Femur (tissue), 1 donor: Measurements from ENCODE around the gene NACC2.

Experiments used
- DNase-seq: peaks from one replicate; pipeline ENCODE4 v3.0.0-alpha.2; 2017

Gene NACC2

DNA sequence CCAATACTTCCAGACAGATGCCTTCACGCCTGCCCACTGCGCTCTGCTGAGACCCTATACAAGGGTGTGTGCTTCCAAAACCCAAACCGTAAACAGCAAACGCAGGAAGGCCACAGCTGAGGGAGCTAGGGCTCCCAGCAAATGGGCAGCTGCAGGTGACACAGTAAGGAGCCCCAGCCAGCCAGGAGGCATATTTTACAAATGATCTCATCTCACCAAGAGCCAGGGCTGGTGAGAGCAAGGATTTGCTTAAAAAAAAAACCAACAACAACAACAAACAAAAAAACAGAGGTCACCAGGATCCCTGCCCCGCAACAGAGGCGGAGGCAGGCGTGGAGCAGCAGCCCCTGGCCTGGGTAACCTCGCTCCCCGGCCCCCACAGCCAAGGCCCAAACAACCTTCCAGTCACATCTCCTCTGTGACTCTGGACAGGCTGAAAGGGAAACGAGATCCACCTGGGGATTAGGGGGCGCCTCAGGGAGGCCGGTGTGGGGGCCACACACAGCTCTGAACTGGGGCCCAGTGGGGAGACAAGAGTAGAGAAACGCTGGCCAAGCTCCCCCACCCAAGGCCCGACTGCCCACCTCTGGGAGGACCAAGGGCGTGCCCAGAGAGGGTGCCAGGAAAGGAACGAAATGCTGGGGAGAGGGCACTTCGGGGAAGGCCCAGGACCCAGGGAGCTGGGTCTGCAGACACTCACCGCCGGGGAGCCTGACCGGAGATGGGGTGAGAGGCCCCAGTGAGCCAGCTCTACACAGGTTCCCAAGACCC lies 3.3 kb downstream of the NACC2 start:
- no peak for DNase-seq

DNA sequence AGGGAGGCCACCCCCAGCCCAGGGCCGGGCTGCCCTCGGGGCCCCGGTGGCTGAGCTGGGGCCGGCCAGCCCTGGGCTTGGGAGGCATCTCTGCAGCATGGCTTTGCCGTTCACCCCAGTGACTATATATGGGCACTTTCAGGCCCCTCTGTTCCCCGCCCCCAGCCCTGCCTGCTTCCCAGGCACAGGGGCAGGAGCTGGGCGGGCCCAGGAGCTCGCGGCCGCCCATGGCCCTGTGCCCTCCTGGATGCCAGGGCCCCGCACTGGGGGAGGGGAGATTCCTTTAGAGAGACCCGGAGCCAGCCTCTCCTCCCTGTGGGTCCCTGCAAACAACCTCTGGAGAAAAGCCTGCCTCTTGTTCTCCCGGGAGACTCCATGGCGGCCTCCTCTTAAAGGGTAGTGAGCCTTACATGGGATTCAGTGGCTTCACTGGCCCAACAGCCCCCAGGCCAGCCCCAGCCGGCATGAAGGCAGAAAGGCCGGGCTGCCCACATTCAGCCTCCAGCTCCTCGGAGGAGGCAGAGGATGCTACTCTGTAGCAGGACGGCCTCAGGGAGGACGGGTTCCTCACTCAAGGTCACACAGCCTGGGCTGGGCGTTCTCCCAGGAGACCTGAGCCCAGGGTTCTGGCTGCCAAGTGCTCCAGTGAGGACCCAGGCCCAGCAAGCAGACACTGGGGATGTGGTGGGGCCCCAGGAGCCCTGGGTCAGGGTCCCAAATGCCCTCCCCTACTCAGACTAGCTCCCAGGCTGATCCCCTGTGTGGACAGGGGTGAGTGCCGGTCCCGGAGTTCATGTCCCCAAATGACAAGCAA lies 4.1 kb downstream of the NACC2 start:
- peak; percentile 21 for DNase-seq

DNA sequence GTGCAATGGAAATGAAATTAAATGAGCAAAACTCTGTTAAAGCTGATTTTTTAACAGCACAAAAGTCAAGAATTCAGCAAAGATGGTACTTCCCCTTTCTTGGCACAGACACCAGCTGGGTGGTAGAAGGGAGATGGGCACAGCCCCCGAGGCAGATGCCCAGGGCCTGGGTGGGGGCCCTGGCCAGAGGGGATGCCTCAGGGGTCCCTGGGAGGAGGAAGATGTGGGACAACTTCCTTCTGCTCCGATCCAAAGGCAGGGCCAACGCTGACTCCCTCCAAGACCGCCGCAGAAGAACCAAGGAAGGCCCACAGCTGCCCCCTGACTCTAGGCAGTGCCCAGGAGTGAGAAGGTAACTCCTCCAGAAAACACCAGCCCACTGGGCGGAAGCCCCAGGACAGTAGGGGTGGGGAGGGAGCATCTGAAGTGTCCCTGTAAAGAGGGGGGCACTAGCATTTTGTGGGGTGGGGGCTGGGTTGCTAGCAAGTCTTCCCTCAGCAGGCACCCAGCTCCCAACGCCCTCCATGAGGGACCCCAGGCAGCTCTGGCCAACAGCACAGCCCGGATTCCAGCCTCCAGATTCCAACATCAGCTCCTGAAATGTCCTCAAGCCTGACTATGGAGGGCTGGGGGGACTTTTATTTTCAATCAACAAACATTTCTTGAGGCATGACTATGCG lies 4.9 kb downstream of the NACC2 start:
- DNase-seq, result no peak

DNA sequence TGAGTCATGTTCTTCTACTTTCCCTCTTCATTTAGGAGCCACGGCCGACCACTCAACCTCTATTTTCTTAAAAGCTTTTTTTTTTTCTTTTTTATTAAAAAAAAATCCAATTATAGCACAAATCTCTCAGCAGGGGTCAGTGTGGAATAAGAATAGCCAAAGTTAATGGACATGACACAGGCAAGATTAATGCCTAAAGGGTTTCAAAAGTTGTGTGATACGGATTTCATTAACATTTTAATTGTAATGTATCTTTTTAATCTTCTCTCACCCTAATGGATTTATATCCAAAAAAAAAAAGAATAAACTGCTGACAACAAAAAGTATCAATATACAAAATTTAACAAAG lies 5.4 kb downstream of the NACC2 start:
- DNase-seq, result no peak

DNA sequence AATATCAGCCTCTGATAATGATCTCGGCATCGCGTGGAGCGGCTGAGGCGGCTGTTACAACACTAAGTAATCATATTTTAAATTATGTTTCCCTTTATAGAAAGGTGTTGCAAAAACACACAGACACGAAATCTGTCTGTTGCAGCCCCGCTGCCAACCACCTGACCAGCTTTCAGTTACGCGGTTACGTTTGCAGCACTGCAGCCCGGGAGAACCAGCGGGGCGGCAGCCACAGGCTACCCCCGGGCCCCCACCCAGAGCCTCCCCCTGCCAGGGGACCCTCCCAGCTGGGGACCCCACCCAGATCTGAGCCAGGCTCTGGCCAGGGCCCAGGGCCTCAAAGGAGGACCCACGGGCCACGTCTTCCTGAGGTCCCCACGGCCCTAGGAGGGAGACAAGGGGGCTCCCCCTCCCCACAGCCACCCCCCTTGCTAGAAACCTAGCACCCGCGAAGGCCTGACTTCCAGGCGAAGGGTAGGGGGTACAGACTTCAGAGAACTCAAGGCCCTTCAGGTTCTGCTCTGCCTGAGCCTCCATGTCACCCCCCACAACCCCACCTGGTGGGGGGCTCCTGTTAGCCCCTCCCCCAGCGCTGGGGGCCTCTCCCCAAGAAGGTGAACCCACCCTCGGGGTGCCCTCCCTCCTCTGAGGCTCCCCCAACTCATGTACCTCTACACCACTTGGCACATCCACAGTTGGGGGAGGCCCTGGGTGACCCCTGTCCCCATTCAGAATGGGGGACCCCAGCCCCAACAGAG lies 6.0 kb downstream of the NACC2 start:
- peak; percentile 21 for DNase-seq

DNA sequence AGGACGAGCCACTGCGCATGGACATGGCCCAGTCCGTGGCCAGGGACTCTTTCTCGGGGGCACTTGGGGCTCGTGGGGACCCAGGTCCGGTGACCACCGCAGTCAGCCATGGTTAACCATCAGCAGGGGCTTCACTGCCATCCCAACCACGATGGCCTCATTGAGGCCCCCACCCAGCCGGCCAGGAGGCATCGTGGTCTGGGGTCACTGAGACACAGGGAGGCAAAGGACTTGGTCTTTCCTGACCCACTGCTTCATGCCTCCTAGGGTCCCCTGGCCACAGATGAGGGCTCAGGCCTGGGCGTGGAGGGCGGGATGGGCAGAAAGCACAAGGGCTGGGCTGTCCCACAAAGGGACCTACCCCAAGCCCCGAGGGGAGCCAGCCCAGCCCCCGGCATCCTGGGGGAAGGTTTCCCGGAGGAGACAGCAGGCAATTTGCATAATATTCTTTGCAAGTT lies 6.6 kb downstream of the NACC2 start:
- DNase-seq, result peak; percentile 25

DNA sequence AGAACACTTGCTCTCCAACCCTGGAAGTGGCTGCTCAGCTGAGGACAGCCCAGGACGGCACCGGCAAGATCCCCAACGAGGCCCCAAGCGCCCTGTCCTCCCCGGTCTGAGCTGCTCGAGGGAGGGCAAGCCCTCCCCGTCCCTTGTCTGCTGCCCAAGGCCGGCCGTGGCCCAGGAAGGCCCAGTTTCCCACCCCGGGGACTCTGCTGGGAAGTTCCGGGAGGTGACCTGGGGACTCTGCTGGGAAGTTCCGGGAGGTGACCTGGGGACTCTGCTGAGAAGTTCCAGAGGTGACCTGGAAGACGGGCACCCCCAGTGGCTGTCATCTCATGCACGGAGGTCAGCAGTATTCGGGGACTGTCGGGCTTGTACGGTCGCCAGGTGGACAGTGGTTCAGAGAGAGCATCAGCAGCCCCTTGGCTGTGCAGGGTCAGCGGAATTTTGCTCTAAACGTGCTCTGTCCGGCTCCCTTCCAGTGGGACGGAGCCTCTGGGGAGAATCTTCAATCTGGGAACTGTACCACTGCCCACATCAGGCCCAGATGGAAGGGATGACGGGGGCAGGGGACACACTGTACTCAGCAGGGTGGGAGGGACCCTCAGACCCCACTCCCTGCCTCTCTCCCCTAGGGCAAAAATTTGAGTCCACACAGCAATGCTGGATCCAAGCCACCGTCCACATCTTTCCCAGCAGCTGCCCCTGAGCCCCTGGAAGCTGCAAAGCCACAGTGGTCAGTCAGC lies 7.2 kb downstream of the NACC2 start:
- DNase-seq, result no peak

DNA sequence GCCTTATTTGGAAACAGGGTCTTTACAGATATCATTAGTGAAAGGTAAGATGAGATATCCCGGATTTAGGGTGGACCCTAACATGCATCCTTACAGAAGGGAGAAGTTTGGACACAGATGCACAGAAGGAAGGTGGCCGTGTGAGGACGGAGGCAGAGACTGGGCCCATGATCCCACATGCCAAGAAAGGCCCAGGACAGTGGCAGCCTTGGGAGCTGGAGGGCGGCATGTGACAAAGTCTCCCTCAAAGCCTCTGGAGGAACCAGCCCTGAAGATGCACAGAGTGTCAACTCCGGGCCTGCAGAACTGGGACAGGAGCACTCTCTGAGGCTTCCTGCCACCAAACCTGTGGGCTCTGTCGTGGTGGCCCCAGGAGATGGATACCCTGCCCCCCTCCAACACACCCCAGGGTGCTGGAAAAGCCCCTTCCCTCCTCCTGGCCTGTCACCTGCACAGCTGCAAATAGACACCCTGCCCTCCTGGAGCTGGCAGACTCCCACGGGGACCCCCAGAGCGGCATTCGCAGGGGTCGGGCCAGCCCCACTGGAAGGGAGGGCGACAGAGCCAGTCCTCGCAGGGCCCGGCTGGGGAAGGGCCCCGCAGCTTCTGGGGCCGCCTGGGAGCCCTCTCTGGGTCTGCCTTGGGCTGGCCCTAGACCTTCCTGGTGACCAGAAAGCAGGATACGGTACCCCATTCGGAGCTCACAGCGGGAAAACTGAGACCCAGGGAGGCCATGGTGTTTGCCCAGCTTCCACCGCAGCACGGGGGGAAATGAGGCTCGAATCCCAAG lies 7.9 kb downstream of the NACC2 start:
- no peak for DNase-seq

DNA sequence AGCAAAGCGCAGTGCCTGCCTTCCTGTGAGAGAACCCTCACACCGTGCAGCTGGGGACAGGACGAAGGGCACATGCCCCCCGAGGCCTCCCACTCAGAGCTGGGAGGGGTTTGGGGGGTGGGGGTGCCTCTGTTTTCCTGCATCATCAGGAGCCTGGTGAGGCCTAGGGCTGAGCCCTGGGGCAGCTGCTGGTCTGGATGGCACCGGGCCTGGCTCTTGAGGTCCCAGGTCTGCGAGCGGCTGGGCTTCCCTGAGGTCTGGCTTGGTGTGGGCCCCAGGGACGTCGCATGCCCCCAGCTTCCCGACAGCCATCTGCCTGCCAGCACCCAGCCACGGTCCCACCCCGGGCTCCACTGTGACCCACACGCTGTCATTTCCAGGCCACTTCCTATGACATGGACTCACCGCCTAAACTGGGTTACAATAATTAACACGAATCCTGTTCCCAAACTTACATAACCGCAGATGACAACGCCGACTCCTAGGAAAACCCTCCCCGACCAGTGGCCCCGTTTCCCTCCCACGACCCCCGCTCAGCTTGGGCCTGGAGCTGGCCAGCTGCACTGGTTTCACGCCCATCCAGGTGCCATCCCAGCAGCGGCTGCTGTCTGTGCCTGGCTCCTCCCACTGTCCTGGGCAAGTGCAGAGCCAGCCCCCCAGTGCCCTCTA lies 8.7 kb downstream of the NACC2 start:
- peak; percentile 61 for DNase-seq

DNA sequence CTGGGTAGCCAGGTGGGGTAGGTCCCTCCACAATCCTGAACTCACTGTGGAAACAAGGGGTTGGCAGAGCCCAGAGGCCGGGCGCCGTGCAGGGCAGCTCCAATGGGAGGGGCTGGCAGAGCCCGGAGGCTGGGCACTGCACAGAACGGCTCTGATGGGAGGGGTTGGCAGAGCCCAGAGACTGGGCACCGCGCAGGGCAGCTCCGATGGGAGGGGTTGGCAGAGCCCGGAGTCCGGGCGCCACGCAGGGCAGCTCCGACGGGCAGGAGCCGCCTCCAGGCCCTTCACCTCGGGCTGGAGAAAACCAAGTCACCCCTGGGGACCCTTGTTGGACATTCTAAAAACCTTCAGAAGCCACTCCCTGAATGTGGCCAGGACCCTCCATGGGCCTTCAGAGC lies 9.3 kb downstream of the NACC2 start:
- peak; percentile 38 for DNase-seq

DNA sequence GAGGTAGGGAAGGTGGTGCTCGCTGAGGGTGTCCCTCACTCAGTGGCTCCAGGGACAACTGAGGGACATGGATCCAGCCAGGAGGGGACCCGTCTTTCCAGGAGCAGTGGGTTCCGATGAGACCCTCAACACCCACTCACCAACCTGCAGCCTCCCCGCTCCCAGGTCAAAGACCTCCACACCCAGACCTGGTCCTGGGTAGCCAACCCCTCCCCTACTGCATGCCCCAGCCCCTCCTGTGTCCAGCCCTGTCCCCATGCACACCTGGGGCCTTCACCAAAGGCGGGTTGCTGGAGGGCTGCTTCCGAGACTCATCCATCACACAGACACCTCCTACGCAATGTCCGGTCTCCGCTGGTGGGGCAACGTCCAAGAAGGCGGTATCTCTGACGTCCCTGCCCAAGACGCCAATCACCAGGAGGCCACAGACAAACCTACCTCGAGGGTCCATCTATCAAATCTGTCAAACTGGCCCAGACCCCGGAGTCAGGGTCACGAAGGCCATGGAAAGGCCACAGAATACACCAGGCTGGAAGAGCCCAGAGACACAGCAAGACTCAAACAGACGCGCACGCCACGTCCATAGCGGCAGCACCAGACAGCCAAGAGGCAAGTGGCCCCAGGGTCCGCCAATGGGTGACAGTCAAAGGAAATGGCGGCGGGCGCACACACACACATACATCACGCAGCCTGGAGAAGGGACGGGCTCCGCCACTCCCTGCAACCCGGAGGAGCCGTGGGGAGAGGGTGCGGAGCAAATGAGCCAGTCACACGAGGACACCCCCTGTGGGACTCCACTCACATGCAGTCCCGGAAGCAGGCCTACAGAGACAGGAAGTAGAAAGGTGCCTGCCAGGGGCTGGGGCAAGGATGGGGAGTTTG lies 10.8 kb downstream of the NACC2 start:
- DNase-seq, result no peak

DNA sequence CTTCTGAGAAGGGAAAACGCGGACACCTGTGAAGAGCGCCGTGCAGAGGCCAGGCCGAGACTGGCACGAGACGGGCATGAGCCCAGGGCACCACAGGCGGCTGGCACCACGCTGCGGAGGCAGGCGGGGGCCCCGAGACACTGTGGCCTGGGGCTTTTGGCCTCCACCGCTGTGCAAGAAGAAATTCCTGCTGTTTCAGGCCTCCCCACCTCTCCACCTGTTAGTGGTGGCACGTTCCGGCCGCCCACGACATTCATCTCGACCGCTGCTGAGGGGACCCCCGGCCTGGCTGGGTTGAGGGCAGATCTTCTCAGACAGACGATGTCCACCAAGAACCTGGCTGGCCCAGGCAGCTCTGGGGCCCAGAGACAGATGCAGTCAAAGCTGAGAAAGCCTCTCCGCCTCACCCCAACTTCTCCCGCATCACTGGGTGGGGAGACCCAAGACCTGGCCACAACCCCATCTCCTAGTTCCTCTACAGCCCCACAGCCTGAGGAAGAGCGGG lies 11.5 kb downstream of the NACC2 start:
- DNase-seq, result no peak

DNA sequence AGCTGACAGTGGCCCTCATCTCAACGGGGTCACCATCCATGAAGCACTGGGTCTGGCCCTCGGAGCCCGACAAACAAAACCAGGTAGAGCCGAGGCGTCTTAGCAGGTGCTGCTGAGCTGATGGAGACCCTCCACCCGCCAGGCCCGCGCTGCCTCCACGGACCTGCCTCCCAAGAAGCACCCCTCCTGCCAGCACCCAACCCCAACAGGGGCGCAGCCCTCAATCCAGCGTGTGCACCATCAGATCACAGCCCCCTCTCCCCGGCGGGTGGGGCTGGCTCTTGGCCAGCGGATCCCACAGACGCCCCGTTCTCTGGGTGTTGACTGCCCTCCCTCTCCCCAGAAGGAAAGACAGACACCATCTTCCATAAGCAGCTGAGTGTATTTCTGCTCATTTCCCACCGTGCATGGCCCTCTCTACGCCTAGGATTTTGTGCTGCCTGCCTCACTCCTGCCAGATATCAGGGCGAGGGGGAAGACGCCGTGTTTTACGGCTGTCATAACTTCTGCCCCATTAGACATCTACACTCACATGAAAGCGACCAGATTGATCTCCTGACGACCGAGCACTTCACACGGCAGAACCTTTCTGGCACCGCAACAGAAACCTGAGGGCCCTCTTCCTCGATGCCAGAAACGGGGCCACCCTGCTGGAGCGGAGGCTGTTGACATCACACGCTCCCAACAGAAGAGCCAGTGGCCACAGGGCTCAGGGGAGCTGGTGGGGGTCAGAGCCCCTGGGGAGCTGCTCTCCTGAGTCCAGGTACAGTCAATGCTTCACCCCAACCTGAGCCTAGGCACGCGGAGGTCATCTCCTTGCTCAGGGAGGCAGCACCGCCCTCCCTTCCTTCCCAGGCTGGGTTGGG lies 12.4 kb downstream of the NACC2 start:
- peak; percentile 17 for DNase-seq

DNA sequence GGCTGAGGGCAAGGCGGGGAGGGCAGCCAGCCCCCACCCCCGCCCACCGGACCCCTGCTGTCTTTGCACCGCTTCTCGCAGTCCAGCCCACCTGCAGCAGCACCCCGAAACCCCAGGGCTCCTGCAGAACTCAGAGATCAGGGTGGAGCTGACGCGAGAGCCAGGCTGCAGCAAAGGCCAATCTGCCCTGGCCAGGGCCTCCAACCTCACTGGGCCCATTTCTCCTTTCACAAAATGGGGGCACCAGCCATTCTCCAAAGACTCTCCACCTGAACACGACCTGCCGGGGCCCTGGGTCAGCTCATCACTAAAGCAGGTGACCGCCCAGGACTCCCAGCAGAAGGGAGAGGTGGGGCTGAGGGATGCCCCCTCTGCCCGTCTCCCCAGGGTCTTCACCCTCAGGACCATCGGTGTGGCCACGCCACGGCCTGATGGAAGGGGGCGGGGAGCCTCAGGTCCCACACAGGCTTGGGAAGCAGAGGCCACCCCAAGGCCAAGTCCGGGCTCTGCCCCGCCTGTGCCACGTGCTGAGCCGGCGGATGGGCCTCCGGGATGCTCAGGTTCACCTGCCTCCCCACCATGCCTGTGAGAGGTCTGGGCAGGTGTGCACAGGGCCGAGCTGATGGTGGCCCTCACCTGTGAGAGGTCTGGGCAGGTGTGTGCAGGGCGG lies 13.1 kb downstream of the NACC2 start:
- DNase-seq, result no peak

DNA sequence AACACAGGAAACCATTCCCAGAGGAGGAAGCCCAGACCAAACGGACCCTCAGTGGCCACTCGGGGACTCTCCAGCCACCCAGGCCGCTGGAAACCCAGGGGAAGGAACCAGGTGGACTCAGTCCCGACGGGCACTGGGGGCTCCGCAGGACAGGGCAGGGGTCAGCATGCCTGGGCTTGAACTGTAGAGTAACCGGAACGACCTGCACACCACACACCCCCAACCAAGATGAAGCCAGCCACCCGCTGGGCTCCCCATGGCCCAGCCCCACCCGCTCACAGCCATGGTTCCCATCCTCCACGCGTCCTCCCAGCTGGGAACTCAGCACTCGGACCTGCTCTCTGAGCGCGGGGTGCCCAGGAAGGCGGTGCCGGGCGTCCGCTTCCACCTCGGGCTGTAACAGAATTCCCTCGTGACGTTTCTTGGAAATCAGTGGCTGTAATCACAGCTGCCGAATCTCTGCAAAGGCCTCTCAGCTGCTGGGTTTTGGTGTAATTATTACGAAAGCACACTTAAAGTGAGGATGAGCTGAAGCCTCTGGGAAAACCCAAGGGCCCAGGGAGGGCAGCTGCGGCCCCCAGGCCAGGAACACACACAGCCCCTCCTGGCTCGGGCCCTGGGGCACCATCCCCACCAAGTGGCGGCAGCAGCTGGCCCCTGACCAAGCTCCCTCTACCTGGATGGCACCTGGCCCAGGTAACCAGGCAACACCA lies 13.8 kb downstream of the NACC2 start:
- DNase-seq, result peak; percentile 46

DNA sequence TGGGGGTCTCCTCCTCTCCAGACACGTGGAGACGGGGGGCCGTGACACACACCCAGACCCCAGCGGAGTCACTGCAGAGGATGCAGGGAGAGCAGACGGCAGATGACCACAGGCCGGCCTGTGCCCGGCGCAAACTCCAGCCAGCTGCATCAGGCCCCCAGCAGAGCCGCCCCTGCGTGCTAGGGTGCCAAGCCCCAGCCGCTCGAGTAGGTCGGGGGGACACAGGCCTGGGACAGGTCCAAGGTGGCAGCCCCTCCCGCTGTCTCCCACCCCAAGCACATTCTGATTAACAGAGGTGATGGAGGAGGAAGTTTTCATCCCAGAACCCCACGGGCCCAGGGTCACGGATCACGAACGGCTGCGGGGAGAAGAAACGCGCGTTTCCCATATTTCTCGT lies 14.4 kb downstream of the NACC2 start:
- no peak for DNase-seq

DNA sequence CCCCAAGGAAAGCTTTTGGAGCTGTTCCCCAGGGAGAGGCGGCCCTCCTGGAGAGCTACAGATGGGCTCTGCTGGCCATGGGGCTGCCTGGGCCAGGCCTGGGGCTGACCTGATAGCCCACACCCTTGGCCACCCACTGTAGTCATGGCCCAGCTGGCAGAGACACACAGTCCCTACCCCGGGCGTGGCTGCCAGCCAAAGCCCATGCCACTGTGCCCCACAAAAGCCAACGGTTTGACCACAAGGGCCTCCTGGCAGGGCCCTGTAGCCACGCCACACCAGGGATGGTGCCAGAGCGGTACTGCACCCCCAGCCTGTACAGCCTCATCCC lies 15.2 kb downstream of the NACC2 start:
- DNase-seq, result peak; percentile 20
